Measurements from ENCODE around the gene SDCCAG8. TPM values are rescaled to one million over a fixed set of nuclear protein-coding genes. Genes with fewer than 3 reads are reported as not detected.

Gene SDCCAG8
- total RNA-seq, 3 donors from 2014 or later (not counting 1 experiment from before 2014, with no cell fraction given), result 17.8 to 28.3 (median 21.2) TPM

DNA sequence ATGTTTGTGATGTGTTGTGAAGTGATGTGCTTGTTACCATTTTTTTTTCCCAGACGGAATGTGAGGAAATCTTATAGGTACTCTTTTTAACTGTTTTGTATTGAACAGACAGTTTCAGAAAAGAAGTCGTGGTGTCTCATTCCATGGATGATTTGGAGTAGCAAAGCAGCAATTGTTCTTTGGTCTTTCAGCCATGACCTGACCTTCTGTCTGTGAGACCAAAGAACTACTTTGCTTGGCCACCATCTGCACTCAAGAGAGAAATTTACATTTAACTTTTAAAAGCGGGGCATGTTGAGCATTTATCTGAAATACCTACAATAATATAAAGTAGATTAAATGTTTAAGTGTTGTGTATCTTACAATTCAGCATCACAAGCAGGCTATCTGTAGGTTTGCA is 90.2 kb downstream of the SDCCAG8 start:
- H3K27me3 Mint-ChIP-seq (ENCODE audit: low read depth in 2 of 2), result no peaks in the 10 kb centered on the region
- H3K27ac Mint-ChIP-seq, result no peak overlapping the region
- no peaks in the 10 kb centered on the region for H3K36me3 Mint-ChIP-seq
- ATAC-seq (no peak), DNase-seq (no peak)
- H3K27ac ChIP-seq (ENCODE audit: low read length), result no peak overlapping the region
- WGBS (ENCODE audit: insufficient coverage), result 88% methylated on average over 2 of the region's 3 CpGs
- H3K4me3 ChIP-seq (ENCODE audit: low read length), result no peak overlapping the region
- H3K9me3 ChIP-seq (ENCODE audit: control insufficient read depth, insufficient read depth, low read length), result no peaks in the 10 kb centered on the region
- peaks cover 0 to 5% of the 10 kb centered on the region in 2 donors for H3K4me1 Mint-ChIP-seq
- TF ChIP-seq, protein P1, sequence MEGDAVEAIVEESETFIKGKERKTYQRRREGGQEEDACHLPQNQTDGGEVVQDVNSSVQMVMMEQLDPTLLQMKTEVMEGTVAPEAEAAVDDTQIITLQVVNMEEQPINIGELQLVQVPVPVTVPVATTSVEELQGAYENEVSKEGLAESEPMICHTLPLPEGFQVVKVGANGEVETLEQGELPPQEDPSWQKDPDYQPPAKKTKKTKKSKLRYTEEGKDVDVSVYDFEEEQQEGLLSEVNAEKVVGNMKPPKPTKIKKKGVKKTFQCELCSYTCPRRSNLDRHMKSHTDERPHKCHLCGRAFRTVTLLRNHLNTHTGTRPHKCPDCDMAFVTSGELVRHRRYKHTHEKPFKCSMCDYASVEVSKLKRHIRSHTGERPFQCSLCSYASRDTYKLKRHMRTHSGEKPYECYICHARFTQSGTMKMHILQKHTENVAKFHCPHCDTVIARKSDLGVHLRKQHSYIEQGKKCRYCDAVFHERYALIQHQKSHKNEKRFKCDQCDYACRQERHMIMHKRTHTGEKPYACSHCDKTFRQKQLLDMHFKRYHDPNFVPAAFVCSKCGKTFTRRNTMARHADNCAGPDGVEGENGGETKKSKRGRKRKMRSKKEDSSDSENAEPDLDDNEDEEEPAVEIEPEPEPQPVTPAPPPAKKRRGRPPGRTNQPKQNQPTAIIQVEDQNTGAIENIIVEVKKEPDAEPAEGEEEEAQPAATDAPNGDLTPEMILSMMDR (IDR thresholded peaks at IDR 0.05), result no peak
- H3K27me3 ChIP-seq (ENCODE audit: control insufficient read depth, insufficient read depth, low read length), result no peaks in the 10 kb centered on the region
- H3K36me3 ChIP-seq (ENCODE audit: control insufficient read depth, insufficient read depth, low read length), result peaks cover 2% of the 10 kb centered on the region
- H3K4me1 ChIP-seq (ENCODE audit: control insufficient read depth, insufficient read depth, low read length), result no peaks in the 10 kb centered on the region
- no peaks in the 10 kb centered on the region for H3K9me3 Mint-ChIP-seq
- intact Hi-C loops (cut with micrococcal nuclease), result no loop called here
- no peak overlapping the region for H3K4me3 Mint-ChIP-seq

DNA sequence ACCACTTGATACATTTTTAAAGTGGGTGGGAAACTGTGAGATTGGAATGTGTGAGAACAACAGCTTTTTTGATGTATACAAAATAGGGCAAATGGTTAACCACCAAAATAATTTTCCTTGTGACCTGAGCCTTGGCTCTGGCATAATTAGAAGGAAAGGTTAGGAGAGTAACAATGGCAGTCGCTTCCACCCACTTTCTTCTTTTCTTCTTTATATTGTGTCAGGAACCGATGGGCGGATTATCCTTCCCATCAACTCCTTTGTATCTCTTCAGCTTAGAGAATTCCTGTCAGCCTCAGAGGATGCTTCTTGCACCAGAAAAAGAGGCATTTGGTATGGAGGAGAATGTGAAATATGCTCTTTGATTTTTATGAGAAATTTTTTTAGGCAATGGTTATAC is 90.6 kb downstream of the SDCCAG8 start:
- intact Hi-C loops (cut with micrococcal nuclease), result no loop called here
- Histone ChIP-seq H3K27me3 (ENCODE audit: control insufficient read depth, insufficient read depth, low read length) (no peaks in the 10 kb centered on the region), H3K27ac (ENCODE audit: low read length) (no peak overlapping the region), H3K9me3 (ENCODE audit: control insufficient read depth, insufficient read depth, low read length) (no peaks in the 10 kb centered on the region), H3K4me3 (ENCODE audit: low read length) (no peak overlapping the region), H3K36me3 (ENCODE audit: control insufficient read depth, insufficient read depth, low read length) (peaks cover 2% of the 10 kb centered on the region), H3K4me1 (ENCODE audit: control insufficient read depth, insufficient read depth, low read length) (no peaks in the 10 kb centered on the region)
- H3K36me3 Mint-ChIP-seq, result no peaks in the 10 kb centered on the region
- peaks cover 0 to 5% of the 10 kb centered on the region in 2 donors for H3K4me1 Mint-ChIP-seq
- DNase-seq (no peak), ATAC-seq (no peak)
- H3K4me3 Mint-ChIP-seq, result no peak overlapping the region
- no peaks in the 10 kb centered on the region for H3K27me3 Mint-ChIP-seq (ENCODE audit: low read depth in 2 of 2)
- no CpG with 5 or more reads among the region's 3 CpGs for WGBS (ENCODE audit: insufficient coverage)
- no peak overlapping the region for H3K27ac Mint-ChIP-seq
- TF ChIP-seq, protein P1 (IDR thresholded peaks at IDR 0.05), result peak; percentile 2
- H3K9me3 Mint-ChIP-seq, result no peaks in the 10 kb centered on the region

DNA sequence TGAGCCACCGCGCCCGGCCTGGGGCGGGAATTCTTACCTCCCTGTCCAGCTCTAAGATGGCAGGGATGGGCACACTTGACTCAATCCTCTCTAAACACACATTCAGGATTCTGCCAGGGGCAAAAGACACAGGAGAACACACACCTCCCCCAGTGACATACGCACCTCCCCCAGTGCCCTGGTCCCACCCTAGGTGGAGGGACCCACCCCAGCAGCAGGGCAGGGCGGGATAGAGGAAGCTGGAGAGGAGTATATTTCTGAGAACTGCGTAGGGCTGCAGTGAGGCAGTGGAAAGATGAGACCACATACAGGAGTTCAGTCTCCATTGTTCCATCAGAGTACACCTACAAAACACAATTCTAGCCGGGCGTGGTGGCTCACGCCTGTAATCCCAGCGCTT is 92.5 kb downstream of the SDCCAG8 start:
- Histone ChIP-seq H3K4me3 (ENCODE audit: low read length) (no peak overlapping the region), H3K36me3 (ENCODE audit: control insufficient read depth, insufficient read depth, low read length) (no peaks in the 10 kb centered on the region), H3K9me3 (ENCODE audit: control insufficient read depth, insufficient read depth, low read length) (no peaks in the 10 kb centered on the region), H3K4me1 (ENCODE audit: control insufficient read depth, insufficient read depth, low read length) (no peaks in the 10 kb centered on the region), H3K27me3 (ENCODE audit: control insufficient read depth, insufficient read depth, low read length) (no peaks in the 10 kb centered on the region), H3K27ac (ENCODE audit: low read length) (no peak overlapping the region)
- no peaks in the 10 kb centered on the region for H3K9me3 Mint-ChIP-seq
- ATAC-seq, result no peak
- TF ChIP-seq, protein P1 (IDR thresholded peaks at IDR 0.05), result no peak
- no peak for DNase-seq
- WGBS (ENCODE audit: insufficient coverage), result 98% methylated on average over 9 of the region's 11 CpGs
- no peaks in the 10 kb centered on the region for H3K36me3 Mint-ChIP-seq
- H3K4me3 Mint-ChIP-seq, result no peak overlapping the region
- H3K27me3 Mint-ChIP-seq (ENCODE audit: low read depth in 2 of 2), result no peaks in the 10 kb centered on the region
- no peak overlapping the region for H3K27ac Mint-ChIP-seq
- peaks cover 0 to 5% of the 10 kb centered on the region in 2 donors for H3K4me1 Mint-ChIP-seq
- intact Hi-C loops (cut with micrococcal nuclease), result no loop called here

DNA sequence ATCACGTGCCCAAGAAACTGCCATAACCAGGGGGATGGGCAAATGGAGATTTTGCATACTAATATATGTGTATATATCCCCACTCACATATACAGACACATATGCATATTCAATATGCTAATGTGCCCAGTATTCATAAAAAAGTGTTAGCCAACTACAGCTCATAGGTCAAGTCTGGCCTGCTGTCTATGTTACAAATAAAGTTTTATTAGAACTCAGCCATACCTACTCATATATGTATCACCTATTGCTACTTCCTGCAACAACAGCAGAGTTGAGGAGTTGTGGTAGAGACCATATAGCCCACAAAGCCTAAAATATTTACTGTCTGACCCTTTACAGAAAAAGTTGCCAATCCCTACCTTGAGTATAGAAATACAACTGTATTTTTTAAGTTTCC is 93.3 kb downstream of the SDCCAG8 start:
- Histone ChIP-seq H3K36me3 (ENCODE audit: control insufficient read depth, insufficient read depth, low read length) (no peaks in the 10 kb centered on the region), H3K27ac (ENCODE audit: low read length) (no peak overlapping the region), H3K4me1 (ENCODE audit: control insufficient read depth, insufficient read depth, low read length) (no peaks in the 10 kb centered on the region), H3K9me3 (ENCODE audit: control insufficient read depth, insufficient read depth, low read length) (no peaks in the 10 kb centered on the region), H3K4me3 (ENCODE audit: low read length) (no peak overlapping the region), H3K27me3 (ENCODE audit: control insufficient read depth, insufficient read depth, low read length) (no peaks in the 10 kb centered on the region)
- H3K27ac Mint-ChIP-seq, result no peak overlapping the region
- TF ChIP-seq, protein P1 (IDR thresholded peaks at IDR 0.05), result no peak
- no peaks in the 10 kb centered on the region for H3K9me3 Mint-ChIP-seq
- DNase-seq (no peak), ATAC-seq (no peak)
- no peaks in the 10 kb centered on the region for H3K36me3 Mint-ChIP-seq
- H3K27me3 Mint-ChIP-seq (ENCODE audit: low read depth in 2 of 2), result no peaks in the 10 kb centered on the region
- H3K4me1 Mint-ChIP-seq, result peaks cover 2% of the 10 kb centered on the region in 2 donors
- H3K4me3 Mint-ChIP-seq, result no peak overlapping the region
- intact Hi-C loops (cut with micrococcal nuclease), result no loop called here
- 100% methylated on average over 1 of the region's 1 CpG for WGBS (ENCODE audit: insufficient coverage)

Measured in natural killer cell (primary cell).